ENCODE results near the gene RCAN1.
"Not testable (repeated sequence)": the region's sequence is repeated elsewhere in the genome, so short reads cannot be mapped to it uniquely, and the experiment has no call there.

The RCAN1 gene

GRCh38 chr21:34621434-34622350 lies 6.8 kb upstream of the RCAN1 start:
- DNase-seq: no peak

- no peak for DNase-seq
Measured at GRCh38 chr21:34619841-34620665, 5.1 kb upstream of the RCAN1 start.

- no peak for DNase-seq
Measured at GRCh38 chr21:34618941-34619340, 4.0 kb upstream of the RCAN1 start.

- DNase-seq: no peak
Measured at GRCh38 chr21:34617753-34618339, 2.9 kb upstream of the RCAN1 start.

GRCh38 chr21:34615487-34615814 lies 538 bp upstream of the RCAN1 start:
- no peak for DNase-seq

GRCh38 chr21:34613679-34614627 lies 960 bp downstream of the RCAN1 start:
- DNase-seq: no peak

- DNase-seq: no peak
Measured at GRCh38 chr21:34612557-34612956, 2.4 kb downstream of the RCAN1 start.

GRCh38 chr21:34612056-34612455 lies 2.9 kb downstream of the RCAN1 start:
- no peak for DNase-seq

- DNase-seq: no peak
Measured at GRCh38 chr21:34611528-34611927, 3.4 kb downstream of the RCAN1 start.

GRCh38 chr21:34609933-34610549 lies 4.9 kb downstream of the RCAN1 start:
- DNase-seq: no peak

GRCh38 chr21:34609244-34609932 lies 5.5 kb downstream of the RCAN1 start:
- DNase-seq: no peak

- DNase-seq: not testable (repeated sequence)
Measured at GRCh38 chr21:34607376-34607775, 7.5 kb downstream of the RCAN1 start.

- no peak for DNase-seq
Measured at GRCh38 chr21:34606621-34607020, 8.3 kb downstream of the RCAN1 start.

GRCh38 chr21:34606051-34606450 lies 8.9 kb downstream of the RCAN1 start:
- no peak for DNase-seq

- DNase-seq: not testable (repeated sequence)
Measured at GRCh38 chr21:34604956-34605355, 10.0 kb downstream of the RCAN1 start.

- no peak for DNase-seq
Measured at GRCh38 chr21:34604556-34604955, 10.4 kb downstream of the RCAN1 start.

- no peak for DNase-seq
Measured at GRCh38 chr21:34603710-34604057, 11.2 kb downstream of the RCAN1 start.

GRCh38 chr21:34603002-34603709 lies 11.8 kb downstream of the RCAN1 start:
- DNase-seq: peak; percentile 31 to 66

GRCh38 chr21:34602061-34602460 lies 12.9 kb downstream of the RCAN1 start:
- DNase-seq: no peak

GRCh38 chr21:34599534-34600101 lies 15.3 kb downstream of the RCAN1 start:
- no peak for DNase-seq

Measured in CD4-positive, alpha-beta T cell treated with Interleukin-4 for 1 hour (primary cell).